ENCODE measurements around the gene UHRF1. TPM values are rescaled to one million over a fixed set of nuclear protein-coding genes. Genes with fewer than 3 reads are reported as not detected.

UHRF1 gene
- total RNA-seq, 1 experiment from 2014 or later = 40.7 TPM

DNA sequence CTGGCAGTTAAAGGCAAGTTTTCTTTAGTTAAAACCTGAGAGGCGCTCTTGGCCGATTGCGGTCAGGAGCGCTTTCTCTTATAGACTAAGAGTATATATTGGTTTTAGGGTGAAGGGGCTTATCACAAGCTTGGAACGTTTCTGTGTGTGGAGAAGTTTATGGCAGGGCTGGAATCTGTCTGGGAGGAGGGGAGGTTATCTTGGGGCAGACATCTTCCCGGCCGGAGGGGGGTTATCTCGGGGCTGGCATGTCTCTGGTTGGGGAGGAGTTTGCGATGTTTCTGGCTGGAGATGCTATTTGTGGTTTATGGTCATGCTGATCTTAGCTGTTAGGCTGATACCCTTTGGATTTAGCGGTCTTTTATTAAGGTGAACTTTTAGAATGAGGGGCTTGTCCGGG, 78.0 kb downstream of the UHRF1 start:
- DNase-seq (ENCODE audit: low read depth) = no peak

DNA sequence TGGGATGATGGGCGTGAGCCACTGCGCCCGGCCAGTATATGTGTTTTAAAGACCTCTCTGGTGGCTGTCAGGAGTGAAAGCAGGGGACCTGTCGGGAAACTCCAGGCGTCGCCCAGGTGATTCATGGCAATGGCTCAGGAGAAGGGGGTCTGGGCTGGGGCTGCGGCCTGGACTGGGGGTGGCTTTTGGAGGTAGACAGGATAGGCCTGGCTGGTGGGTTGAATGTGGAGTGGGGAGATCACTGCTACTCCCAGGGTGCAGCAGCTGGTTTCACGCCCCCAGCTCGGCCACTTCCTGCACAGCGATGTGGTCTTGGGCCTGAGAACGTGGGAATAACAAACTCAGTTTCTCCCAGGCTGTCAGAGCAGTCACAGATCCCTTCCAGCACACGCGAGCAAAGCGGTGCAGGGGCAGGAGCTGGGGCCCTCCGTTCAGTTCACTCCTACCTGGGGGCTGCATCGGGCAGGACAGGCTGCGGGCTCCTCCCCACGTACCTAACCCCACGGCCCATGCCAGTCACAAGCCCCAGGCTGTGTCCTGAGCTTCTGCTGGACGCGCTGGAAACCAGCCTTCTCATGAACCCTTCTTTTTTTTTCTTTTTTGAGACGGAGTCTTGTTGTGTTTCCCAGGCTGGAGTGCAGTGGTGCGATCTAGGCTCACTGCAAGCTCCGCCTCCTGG, 78.5 kb downstream of the UHRF1 start:
- no peak for DNase-seq (ENCODE audit: low read depth)

DNA sequence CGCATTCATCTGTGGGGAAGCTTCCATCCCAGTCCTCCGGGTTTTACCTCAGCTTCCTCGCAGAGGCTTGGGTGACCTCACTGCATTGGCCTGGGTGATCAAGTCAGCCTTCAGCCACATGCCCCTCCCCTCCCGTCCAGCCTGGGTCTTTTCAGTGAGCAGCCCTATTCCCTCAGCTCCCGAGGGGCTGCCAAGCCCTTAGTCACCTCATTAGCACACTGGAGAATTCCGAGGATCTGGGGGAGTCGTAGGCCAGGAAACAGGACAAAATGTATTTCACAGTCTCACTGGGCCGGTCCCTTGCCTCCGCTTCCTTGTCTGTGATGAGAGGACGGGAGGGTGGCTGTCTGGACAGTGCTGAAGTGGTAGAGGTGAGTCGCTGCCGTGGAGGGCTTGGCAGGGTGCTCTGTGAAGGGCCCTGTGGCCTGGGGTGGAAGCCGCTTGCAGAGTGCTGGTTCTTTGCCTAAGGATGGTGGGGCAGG, 79.5 kb downstream of the UHRF1 start:
- peak; percentile 49 for DNase-seq (ENCODE audit: low read depth)

DNA sequence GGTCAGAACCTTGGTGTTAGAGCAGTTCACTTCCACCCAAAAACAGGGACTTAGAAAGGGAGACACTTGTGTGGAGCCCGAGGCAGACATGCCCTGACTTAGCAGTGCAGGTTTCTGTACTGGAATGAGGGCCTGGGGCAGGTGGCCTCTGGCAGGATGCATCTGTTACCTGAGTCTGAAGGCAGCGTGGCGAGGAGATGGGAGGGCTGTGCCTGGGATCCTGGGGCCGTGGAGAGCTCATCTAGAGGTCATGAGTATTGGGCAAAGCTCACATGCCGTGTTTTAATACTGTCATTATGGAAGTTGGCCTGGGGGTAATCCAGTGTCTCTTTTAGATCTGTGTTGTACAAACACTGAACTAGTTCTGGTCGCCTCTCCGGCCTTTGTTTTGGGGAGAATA, 81.0 kb downstream of the UHRF1 start:
- no peak for DNase-seq (ENCODE audit: low read depth)

DNA sequence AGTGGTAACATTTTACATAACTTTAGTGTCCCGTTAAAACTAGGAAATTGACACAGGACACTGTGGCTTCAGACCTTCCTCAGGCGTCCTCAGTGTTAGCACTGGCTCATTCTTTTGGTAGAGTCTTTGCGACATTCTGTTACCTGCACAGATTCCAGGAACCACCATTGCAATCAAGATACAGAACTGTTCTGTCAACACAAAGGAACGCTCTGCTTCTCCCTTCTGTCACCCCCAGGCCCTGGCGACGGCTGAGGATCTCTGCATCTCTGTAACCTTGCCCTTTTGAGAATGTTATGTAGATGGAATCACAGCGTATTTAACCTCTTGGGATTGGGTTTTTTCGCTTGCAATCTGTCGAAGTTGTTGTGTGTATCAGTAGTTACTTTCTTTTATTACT, 82.2 kb downstream of the UHRF1 start:
- DNase-seq (ENCODE audit: low read depth) = no peak

DNA sequence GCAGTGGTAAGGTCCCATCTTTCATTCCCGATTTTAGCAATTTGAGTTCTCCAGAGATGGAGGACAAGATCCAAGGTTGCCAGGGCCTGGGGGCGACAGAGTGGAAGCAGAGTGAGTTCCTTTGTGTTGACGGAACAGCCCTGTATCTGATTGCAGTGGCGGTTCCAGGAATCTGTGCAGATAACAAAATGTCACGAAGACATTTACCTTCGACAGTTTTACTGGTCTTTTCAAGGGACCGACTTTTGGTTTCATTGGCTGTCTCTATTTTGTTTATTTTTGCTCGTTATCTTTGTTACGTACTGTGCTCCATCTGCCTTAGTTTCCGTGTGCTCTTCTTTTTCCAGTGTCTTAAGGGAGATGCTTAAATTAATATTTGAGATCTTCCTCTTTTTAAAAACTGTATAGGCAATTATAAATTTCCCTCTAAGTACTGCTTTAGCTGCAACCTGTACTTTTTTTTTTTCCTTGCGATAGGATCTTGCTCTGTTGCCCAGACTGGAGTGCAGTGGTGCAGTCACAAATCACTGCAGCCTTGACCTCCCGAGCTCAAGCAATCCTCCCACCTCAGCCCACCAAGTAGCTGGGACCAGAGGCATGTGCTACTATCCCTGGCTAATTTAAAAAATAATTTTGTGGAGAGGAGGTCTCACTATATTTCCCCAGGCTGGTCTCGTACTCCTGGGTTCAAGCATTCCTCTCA, 82.8 kb downstream of the UHRF1 start:
- no peak for DNase-seq (ENCODE audit: low read depth)

DNA sequence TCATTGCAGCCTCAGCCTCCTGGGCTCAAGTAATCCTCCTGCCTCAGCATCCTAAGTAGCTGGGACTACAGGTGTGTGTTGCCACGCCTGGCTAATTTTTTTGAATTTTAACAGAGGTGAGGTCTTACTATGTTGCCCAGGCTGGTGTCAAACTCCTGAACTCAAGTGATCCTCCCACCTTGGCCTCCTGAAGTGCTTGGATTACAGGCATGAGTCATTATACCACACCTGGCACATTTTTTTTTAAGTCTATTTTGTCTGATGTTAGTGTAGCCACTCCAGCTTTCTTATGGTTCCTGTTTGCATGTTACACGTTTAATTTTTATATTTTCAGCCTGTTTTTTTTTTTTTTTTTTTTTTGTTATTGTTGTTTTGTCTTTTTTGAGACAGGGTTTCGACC, 84.4 kb downstream of the UHRF1 start:
- no peak for DNase-seq (ENCODE audit: low read depth)

DNA sequence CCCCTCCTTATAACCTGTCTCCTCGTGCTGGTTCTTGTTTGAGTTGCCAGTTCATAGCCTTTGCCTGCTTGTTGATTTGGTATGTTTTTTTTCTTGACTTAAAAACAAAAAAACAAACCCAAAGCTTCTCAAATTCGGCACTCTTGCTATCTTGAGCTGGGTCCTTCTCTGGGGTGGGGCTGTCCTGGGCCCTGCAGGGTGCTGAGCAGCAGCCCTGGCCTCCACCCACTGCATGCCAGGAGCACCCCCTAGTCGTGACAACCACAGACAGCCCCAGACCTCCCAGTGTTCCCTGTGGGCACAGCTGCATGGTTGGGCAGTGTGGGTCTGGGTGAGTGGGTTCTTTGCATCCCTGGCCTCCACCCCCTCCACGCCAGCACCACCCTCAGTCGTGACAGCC, 87.4 kb downstream of the UHRF1 start:
- DNase-seq (ENCODE audit: low read depth) = no peak

DNA sequence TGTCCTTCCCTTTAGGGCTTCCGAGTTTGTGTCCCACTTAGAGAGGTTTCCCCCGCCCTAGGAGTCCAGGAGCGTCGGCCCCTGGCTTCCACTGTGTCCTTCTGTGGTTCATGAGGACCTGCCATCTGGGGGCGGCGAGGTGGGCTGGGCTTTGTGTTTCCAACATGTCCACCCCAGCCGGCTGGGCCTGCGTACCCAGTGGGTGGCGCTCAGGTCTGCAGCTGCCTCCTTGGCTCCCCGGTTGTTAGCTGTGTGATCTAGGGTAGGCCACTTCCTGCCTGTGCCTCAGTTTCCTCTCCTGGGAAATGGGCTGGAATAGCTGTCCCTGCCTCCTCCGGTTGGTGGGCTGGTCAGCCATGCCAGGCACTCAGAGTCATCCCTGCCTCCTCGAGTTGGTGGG, 88.0 kb downstream of the UHRF1 start:
- DNase-seq (ENCODE audit: low read depth) = no peak

DNA sequence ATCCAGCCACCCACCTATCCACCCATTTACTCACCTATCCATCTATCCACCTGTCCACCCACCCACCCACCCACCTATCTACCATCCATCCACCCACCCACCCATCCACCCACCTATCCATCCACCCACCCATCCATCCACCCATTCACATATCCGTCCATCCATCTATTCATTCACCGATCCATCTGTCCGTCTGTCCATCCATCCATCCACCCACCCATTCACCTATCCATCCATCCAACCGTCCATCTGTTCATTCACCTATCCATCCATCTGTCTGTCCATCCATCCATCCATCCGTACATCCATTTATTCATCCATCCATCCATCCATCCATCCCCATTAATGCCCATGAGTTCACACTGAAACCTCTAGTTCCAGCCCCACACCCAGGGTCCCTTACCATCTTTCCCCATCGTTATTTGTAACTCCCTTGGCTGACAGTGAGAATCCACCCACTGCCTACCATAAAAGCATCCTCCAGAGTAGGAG, 90.9 kb downstream of the UHRF1 start:
- no peak for DNase-seq (ENCODE audit: low read depth)

DNA sequence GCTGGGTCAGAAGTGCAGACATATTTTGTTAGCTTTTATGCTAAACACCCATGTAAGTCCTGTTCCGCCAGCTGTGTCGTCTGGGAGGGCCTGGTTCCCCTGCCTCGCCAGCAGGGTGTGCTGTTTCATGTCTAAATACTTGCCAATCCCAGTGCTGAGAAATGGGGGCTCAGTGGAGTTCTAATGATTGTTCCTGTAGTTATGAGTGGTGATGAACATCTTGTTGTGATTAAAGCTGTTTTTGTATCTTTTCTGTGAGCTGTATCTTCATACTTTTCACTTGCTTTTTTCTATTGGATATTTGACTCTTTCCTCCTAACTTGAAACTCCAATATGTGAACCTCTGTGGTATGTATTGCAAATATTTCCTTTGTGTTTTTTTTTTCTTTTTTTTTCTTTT, 92.3 kb downstream of the UHRF1 start:
- DNase-seq (ENCODE audit: low read depth) = peak; percentile 35

DNA sequence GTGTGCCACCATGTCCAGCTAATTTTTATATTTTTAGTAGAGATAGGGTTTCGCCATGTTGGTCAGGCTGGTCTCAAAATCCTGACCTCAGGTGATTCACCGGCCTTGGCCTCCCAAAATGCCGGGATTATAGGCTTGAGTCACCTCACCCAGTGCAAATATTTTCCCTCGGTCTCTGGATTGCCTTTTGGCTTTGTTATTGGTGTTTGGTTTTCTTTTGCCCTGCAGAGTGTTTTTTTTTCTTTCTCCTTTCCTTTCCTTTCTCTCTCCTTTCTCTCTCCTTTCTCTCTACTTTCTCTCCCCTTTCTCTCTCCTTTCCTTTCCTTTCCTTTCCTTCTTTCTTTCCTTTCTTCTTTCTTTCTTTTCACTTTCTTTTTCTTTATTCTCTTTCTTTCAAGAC, 92.8 kb downstream of the UHRF1 start:
- peak; percentile 62 for DNase-seq (ENCODE audit: low read depth)

DNA sequence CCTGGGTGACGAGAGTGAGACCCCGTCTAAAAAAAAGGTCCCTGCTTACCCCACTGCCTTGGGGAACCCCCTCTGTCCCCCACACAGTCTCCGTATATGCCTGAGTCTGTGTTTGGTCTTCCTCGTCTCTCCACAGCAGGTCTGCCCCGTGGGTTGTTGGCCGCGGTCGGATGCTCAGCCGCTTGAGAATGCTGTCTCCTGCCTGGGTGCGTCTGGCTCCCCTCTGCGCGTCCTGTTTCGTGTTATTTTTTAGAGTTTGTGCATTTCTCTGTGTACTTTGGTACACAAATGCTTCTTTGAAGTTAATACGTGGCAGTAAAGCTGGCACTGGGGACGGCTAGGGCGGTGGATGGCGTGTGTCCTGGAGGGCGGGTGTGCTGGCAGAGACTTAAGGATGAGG, 94.5 kb downstream of the UHRF1 start:
- no peak for DNase-seq (ENCODE audit: low read depth)

DNA sequence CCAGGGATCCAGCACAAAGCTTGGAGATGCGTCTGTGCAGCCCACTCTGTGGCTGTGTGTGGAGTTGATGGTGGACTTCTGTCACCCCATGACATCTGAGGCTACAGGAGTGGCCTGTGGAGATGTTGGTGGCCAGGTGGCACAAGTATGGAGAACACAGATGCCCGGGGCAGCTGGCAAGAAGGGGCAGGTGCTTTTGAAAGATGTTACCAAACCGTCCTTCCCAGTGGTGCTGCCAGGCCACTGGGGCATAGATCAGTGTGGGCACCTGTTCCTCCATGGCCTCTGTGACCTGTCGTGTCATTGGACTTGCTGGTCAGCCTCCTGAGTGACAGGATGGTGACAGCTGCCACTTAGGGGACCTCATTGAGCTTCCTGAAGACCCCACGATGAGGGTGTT, 95.8 kb downstream of the UHRF1 start:
- no peak for DNase-seq (ENCODE audit: low read depth)

DNA sequence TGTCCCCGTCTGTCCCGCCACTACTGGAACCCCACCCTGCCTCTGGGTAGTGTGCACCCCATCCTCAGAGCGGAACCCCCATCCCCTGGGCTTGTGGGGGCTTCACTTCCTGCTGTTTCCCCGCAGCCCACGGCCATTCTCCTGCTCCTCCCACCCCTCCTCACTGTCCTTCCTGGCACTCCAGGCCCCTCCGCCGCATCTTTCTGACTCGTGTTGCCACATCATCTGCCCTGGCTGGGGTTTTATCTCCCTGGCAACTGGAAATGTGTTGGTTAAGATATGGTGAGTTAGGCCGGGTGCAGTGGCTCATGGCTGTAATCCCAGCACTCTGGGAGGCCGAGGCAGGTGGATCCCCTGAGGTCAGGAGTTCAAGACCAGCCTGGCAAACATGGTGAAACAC, 96.9 kb downstream of the UHRF1 start:
- DNase-seq (ENCODE audit: low read depth) = no peak

DNA sequence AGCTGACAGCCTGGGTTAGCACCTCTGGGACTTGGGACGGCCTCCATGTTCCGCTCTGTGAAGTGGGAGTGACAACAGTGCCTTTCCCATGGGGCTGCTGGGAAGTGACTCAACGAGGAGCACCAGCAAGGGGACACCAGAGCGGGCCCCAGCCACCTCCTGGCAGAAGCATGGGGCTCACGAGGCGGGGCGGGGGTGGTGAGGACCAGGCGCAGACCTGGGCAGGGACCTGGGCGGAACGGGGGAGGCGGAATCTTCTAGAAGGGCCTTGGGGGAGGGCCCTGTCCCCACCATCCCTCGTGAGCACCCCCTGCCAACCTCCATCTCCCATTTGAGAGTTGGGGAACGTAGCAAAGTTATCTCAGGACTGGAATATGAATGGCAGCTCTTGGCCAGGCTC, 97.5 kb downstream of the UHRF1 start:
- no peak for DNase-seq (ENCODE audit: low read depth)

Small RNAs within 50 kb of the gene (small RNA-seq; reads per million reads assigned to genes)
- gene MIR4747 = not detected

Other genes with a start within 250 kb of the UHRF1 start
- gene MYDGF, start 239.2 kb upstream of the UHRF1 start, total RNA-seq (2014; rRNA removed; shearing (Covaris generic)) = 76.3 and 76.6 TPM in 2 replicates
- gene DPP9, start 185.7 kb upstream of the UHRF1 start, total RNA-seq (2014; rRNA removed; shearing (Covaris generic)) = 36.1 and 53.1 TPM in 2 replicates
- gene FEM1A, start 117.8 kb upstream of the UHRF1 start, total RNA-seq (2014; rRNA removed; shearing (Covaris generic)) = 9.8 and 13.0 TPM in 2 replicates
- 1.5 and 2.8 TPM in 2 replicates for gene TICAM1, start 77.8 kb upstream of the UHRF1 start, total RNA-seq (2014; rRNA removed; shearing (Covaris generic))
- gene PLIN3, start 41.8 kb upstream of the UHRF1 start, total RNA-seq (2014; rRNA removed; shearing (Covaris generic)) = 65.7 and 75.6 TPM in 2 replicates
- gene ARRDC5, start 6.6 kb upstream of the UHRF1 start, total RNA-seq (2014; rRNA removed; shearing (Covaris generic)) = not detected in 2 replicates
- 2.3 and 3.1 TPM in 2 replicates for gene KDM4B, start 59.6 kb downstream of the UHRF1 start, total RNA-seq (2014; rRNA removed; shearing (Covaris generic))